ENCODE data around the gene AFF3.

DNA sequence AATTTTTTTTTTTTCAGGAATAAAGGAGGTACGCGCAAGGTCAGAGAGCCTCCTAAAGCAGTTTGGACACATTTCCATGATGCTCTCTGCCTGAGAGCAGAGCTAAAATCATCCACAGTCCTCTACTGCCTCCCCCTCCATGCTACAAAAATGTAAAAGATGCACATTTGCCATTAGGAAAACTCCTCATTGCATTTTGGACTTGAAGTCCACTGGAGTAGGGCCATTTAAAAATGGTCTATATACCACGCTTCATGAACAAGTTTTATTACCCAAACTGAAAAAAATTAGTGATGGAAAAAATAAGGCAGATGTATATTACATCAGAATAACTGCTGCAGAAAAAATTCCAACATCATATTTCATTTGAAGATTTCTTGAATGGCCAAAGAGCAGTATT is 256.0 kb downstream of the AFF3 start:
- TF ChIP-seq CTCF (conservative IDR thresholded peaks at IDR 0.05; ENCODE audit: low read depth, low read length) (no peak), EZH2 (IDR thresholded peaks at IDR 0.05; ENCODE audit: borderline replicate concordance, low read depth, low read length, poor library complexity, severe bottlenecking) (no peak)

Measured in A673 (cell line).